Stimulated activated CD4-positive, alpha-beta T cell treated with anti-CD3 and anti-CD28 coated beads, Interleukin-1b, Interleukin-23, amount 100 ng/mL, for 24 hours (primary cell): Measurements from ENCODE around the gene SERPINB13.
"Not testable (repeated sequence)": the region's sequence is repeated elsewhere in the genome, so short reads cannot be mapped to it uniquely, and the experiment has no call there.

Source experiments
- DNase-seq, 4 experiments: peaks; one replicate each; pipeline ENCODE4 v3.0.0-alpha.2; 2020; ENCODE audit warnings: low read depth in 4 of 4, low spot score in 1 of 4

Gene SERPINB13

DNA sequence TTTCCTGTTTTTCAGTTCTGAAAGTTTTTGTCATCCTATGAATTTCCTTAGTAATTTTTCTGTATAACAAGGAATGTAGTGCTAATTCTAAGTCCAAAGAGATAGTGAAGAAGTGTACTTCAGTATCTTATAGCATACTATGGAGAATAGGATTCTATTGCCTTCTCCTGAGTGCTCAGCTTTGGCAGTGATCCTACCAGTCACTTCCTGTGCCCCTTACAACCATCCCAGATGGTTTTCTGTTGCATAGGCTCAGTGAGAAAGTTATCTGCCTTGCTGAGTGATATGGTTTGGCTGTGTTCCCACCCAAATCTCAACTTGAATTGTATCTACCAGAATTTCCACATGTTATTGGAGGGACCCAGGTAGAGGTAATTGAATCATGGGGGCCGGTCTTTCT is 57.6 kb downstream of the SERPINB13 start:
- DNase-seq: not testable (repeated sequence)

GRCh38 chr18:63646936-63647335 is 59.8 kb downstream of the SERPINB13 start:
- DNase-seq: no peak

DNA sequence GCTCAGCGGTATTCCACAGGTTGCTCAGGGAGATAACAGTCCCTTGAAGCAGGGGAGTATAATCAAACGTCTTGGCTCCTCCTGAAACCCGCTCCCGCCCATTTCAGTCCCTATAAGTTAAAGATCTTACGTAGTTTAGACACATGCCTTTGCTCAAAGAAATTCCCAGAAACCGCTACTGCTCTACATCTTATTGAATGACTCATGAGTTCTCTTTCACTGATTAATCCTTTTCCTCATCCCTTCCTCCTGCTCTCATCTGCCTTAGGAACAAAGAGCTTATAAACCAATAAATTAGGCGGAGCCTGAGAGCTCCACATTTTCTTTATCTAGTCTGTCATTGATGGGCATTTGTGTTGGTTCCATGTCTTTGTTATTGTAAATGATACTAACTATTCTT is 61.1 kb downstream of the SERPINB13 start:
- no peak for DNase-seq
